HG03521 (cell line): ENCODE measurements around the gene TTLL11.
"Not testable (repeated sequence)": the region's sequence is repeated elsewhere in the genome, so short reads cannot be mapped to it uniquely, and the experiment has no call there.

Experiments used
- ATAC-seq: cut with Tn5 transposase; IDR thresholded peaks from one replicate; pipeline ENCODE4 v1.9.1; 2021; ENCODE audit warnings: mild to moderate bottlenecking, moderate library complexity; ENCODE audit not compliant: unreplicated experiment

The TTLL11 gene

GRCh38 chr9:121914604-121915303, 178.4 kb downstream of the TTLL11 start:
- no peak for ATAC-seq

- no peak for ATAC-seq
These were observed 179.0 kb downstream of the TTLL11 start for GRCh38 chr9:121914017-121914595.

- no peak for ATAC-seq
These were observed 180.1 kb downstream of the TTLL11 start for GRCh38 chr9:121912812-121913627.

GRCh38 chr9:121910491-121911040, 182.5 kb downstream of the TTLL11 start:
- ATAC-seq = no peak

- no peak for ATAC-seq
These were observed 184.0 kb downstream of the TTLL11 start for GRCh38 chr9:121909111-121909510.

GRCh38 chr9:121906074-121906870, 186.8 kb downstream of the TTLL11 start:
- ATAC-seq = no peak

- no peak for ATAC-seq
These were observed 190.5 kb downstream of the TTLL11 start for GRCh38 chr9:121902461-121903135.

GRCh38 chr9:121901616-121902015, 191.5 kb downstream of the TTLL11 start:
- no peak for ATAC-seq

GRCh38 chr9:121900163-121900562, 192.9 kb downstream of the TTLL11 start:
- no peak for ATAC-seq

- no peak for ATAC-seq
These were observed 194.3 kb downstream of the TTLL11 start for GRCh38 chr9:121898856-121899255.

GRCh38 chr9:121897140-121897539, 196.0 kb downstream of the TTLL11 start:
- no peak for ATAC-seq

- ATAC-seq = no peak
These were observed 196.6 kb downstream of the TTLL11 start for GRCh38 chr9:121896545-121896943.

- no peak for ATAC-seq
These were observed 197.1 kb downstream of the TTLL11 start for GRCh38 chr9:121895818-121896544.

GRCh38 chr9:121895358-121895757, 197.8 kb downstream of the TTLL11 start:
- ATAC-seq = no peak

GRCh38 chr9:121894380-121894779, 198.7 kb downstream of the TTLL11 start:
- not testable (repeated sequence) for ATAC-seq

- ATAC-seq = no peak
These were observed 199.3 kb downstream of the TTLL11 start for GRCh38 chr9:121893786-121894185.

- ATAC-seq = no peak
These were observed 200.4 kb downstream of the TTLL11 start for GRCh38 chr9:121892706-121893105.

- no peak for ATAC-seq
These were observed 202.4 kb downstream of the TTLL11 start for GRCh38 chr9:121890746-121891145.

- ATAC-seq = no peak
These were observed 203.0 kb downstream of the TTLL11 start for GRCh38 chr9:121889990-121890563.
